Measurements from ENCODE around the gene ABCA13.

Gene ABCA13

DNA sequence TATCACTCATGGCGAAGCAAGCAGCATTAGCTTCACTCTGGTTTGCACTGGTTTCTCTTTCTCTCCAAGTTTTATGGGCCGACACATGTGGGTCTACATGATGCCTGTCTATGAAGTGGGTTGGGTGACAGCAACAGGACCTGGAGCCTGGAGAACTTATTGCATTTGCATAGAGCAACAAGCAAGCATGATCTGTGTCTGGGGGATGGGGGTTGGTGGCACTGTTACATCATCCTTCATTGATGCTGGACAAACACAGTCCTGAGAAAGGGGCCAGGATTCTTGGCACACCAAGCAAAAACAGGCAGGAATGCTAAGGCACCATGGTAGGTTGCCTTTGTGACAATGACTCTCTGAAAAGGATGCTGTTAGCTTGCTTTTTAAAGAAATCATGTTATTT is 486.9 kb downstream of the ABCA13 start:
- DNase-seq: no peak

DNA sequence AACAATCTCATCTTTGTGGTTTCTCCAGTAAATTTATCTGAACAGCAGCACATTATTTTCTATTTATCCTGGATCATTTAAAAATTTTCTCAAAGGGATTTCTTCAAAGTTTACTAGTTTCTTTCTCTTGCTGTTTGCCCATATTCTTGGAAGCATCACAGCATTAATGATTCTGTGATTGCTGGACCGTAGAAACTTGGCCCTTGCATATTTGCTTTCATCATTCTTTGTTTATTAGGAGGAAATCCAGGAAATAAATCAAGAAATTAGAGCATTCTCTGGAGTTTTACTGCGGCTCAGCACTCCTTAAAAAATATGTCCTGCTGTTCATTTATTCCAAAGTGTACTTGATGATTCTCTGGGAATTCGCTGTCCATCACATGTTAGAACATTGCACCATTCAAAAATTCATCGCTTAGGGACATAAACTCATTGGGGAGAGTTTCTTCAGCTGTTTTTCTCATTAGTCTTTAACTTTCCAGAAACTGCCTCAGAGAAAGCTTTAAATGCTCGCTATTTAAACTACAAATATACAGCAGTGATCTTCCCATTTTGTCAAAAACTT is 489.1 kb downstream of the ABCA13 start:
- no peak for DNase-seq

DNA sequence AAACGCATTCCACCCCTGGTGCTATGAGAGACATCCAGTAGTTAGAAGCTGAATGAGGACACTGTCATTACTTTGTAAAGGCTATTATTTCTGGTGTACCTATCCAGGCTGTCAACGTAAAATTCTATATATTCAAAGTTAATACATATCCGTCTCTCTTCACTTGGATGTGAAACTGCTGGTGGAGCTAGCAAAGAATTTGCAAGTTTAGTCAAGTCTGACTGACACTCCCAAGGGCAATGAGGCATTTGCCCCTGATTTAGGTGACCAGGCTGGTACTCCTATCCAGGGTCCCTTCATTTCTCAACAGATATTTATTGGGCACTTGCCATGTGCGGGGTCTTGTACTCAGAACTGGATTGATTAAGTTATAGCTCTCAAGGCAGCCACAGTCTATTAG is 493.0 kb downstream of the ABCA13 start:
- no peak for DNase-seq

DNA sequence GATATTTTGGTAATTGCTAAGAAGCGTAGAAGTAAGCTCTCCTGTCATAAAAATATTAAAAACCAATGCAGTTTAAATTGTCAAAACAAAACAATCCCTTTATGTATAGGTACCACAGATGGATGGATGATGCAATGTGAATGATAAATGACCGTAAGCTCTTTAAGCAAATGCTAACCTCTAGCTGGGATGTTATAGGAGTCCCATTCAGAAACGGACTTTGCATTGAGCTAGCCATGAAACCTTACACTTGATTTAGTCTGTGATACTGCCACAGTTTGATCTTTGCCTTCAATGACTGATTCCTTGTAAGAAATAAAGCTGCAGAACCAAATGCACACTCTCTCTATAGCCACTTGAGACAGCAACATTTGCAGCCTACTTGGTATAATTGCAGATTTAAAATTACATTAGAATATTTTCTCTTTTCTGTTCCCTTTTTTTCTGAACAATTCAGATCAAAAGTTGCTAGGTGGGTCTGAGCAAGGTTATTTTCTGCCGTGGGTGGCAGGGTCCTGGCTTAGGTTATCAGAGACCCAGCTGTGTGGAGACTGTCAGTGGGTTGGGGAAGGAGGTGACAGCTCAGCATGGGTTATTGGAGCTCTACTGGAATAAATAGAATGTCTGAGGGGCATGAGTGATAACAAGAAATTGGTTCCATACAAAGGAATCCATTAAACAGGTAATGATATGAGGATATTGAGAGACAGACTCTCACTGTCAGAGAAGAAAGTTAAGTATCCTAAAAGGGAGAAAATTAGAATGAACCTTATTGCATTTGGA is 494.3 kb downstream of the ABCA13 start:
- no peak for DNase-seq

DNA sequence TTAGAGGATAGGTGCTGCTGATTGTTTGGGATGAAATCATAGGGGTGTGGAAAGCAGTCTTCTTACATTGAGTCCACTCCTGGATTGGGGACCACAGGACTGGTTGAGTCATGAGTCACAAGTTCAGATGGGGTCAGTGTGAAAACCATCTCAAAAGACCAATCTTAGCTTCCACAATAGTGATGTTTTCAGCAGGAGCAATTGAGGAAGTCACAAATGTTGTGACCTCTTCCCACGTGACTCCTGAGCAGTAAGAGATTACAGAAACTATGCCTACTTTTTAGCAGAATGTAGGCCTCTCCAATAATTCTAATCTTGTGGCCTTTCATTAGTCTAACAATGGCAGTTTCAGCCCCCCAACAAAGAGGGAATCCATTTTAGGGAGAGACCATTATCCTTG is 496.1 kb downstream of the ABCA13 start:
- DNase-seq: no peak

DNA sequence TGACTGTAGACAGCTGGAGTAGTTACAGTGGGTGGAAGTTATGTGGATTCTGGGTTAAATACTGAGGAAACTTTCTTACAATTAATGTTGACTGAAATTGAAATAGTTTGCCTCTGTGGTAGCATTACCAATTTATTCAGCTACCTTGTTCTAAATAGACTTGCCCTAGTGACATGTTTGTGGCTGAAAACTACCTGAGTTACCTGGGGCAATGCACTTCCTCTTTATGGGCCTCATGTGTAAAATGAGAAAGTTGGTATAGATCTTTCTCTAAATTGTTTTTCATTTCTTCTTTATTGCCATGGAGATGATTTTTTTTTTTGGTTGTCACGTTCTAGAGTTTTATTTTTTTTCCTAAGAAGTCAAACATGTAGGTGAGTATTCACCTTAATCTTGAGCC is 500.4 kb downstream of the ABCA13 start:
- DNase-seq: no peak

DNA sequence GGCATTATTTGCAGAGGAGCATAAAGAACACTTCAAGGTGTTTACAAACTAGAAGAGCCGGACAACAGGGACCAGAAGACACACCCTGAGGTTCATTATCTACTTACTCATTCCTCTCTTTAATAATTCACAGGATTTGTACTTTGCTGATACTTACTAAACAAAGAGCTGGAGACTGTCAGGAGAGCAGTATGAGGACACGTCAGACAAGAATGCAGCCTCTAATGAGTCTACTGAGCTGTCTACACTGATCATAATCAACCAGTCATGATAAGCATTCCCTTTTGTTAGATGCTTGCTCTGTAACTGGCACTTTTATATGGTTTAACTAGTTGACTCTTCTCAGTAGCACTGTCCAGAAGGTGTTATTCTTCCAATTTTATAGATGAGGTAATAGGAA is 509.7 kb downstream of the ABCA13 start:
- DNase-seq: no peak

DNA sequence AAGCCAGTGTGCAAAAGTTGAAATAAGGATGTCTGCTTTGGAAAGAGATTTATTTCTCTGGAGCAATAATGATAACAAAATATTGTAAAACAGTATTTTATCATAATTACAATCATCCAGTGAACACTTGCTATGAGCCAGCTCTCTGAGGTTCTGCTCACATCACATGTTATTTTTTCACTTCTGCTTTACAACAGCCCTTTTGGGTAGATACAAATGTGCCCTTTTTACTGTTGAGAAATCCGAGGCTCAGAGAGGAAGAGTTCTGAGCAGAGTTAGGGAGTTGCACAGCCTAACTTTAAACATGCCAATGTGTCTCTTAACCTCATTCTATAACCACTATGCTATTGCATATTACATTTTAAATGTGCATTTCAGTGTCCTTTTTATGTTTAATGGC is 520.5 kb downstream of the ABCA13 start:
- DNase-seq: no peak
